ENCODE measurements around the gene NMT2. TPM values are rescaled to one million over a fixed set of nuclear protein-coding genes. Genes with fewer than 3 reads are reported as not detected.

Gene NMT2
- total and polyA plus RNA-seq, 2 of the 4 experiments (the other 2 are of a cell fraction) = 18.7 to 41.0 TPM

- Histone ChIP-seq H2BK5ac (ENCODE audit: low read depth, low read length, poor library complexity, severe bottlenecking) (no peak overlapping the region), H2AK9ac (replicated peaks; ENCODE audit: low read depth, low read length, poor library complexity) (no peak overlapping the region), H3K9me3 (ENCODE audit: control insufficient read depth, insufficient read depth, low read length) (no peaks in the 10 kb centered on the region), H3K4me2 (ENCODE audit: low read depth, low read length) (no peak overlapping the region), H2BK20ac (ENCODE audit: low read depth, low read length) (no peak overlapping the region), H3K4ac (ENCODE audit: low read depth, low read length) (no peak overlapping the region), H2BK120ac (ENCODE audit: low read depth, low read length) (no peak overlapping the region), H3K14ac (replicated peaks; ENCODE audit: low read depth, low read length) (no peak overlapping the region), H3K4me3 (ENCODE audit: insufficient read depth, low read depth, low read length) (no peak overlapping the region), H3K79me1 (ENCODE audit: low read depth in 1 of 2, low read length in 2 of 2) (peaks cover 53 to 66% of the 10 kb centered on the region in 2 experiments), H2AFZ (replicated peaks; ENCODE audit: low read length, poor library complexity) (no peak overlapping the region), H2BK15ac (ENCODE audit: low read depth, low read length) (no peak overlapping the region), H3K9me1 (ENCODE audit: insufficient read depth, low read length) (no peaks in the 10 kb centered on the region), H3K56ac (ENCODE audit: extremely low read depth, insufficient read depth, low read length) (no peak overlapping the region), H3K36me3 (ENCODE audit: control insufficient read depth, insufficient read depth, low read length) (no peaks in the 10 kb centered on the region; the same call in 1 of the 2 replicates), H3K18ac (ENCODE audit: low read depth, low read length) (no peak overlapping the region), H3K27ac (ENCODE audit: insufficient read depth, low read length) (no peak overlapping the region), H3K27me3 (ENCODE audit: control insufficient read depth, insufficient read depth, low read length) (no peaks in the 10 kb centered on the region), H3K23ac (ENCODE audit: low read depth, low read length) (no peak overlapping the region), H3K9ac (ENCODE audit: low read depth, low read length) (no peak overlapping the region), H4K20me1 (ENCODE audit: insufficient read depth, low read length) (peaks cover 13% of the 10 kb centered on the region; the same call in 1 of the 2 replicates), H4K5ac (ENCODE audit: low read depth, low read length) (no peak overlapping the region), H2AK5ac (ENCODE audit: low read depth, low read length) (no peak overlapping the region), H4K91ac (ENCODE audit: insufficient read depth, low read depth, low read length) (no peak overlapping the region), H4K8ac (ENCODE audit: low read depth in 2 of 2, low read length in 2 of 2) (no peak overlapping the region), H3K4me1 (ENCODE audit: control insufficient read depth, insufficient read depth, low read length) (no peaks in the 10 kb centered on the region)
- dilution Hi-C loops (cut with HindIII; ENCODE audit: low sequenced_read_pairs, unreplicated experiment) (no loop called here), intact Hi-C loops (cut with micrococcal nuclease) (no loop called here), in situ Hi-C loops (cut with MboI; ENCODE audit: low sequenced_read_pairs) (no loop called here)
- no peak for TF ChIP-seq NFE2L2 (IDR thresholded peaks at IDR 0.05; ENCODE audit: low read depth, low read length)
- TF ChIP-seq MAZ (IDR thresholded peaks at IDR 0.05; ENCODE audit: borderline replicate concordance, low read depth, low read length) = no peak
- no peak for TF ChIP-seq CHD1 (IDR thresholded peaks at IDR 0.05; ENCODE audit: low read depth, low read length)
- no peak for TF ChIP-seq RCOR1 (IDR thresholded peaks at IDR 0.05; ENCODE audit: insufficient replicate concordance, low read length)
- no peak for TF ChIP-seq POLR2A (IDR thresholded peaks at IDR 0.05; ENCODE audit: low read depth, low read length)
- TF ChIP-seq USF2 (IDR thresholded peaks at IDR 0.05; ENCODE audit: low read depth, low read length) = no peak
- TF ChIP-seq RFX5 (IDR thresholded peaks at IDR 0.05; ENCODE audit: low read depth, low read length) = no peak
- TF ChIP-seq BHLHE40 (IDR thresholded peaks at IDR 0.05; ENCODE audit: low read depth, low read length) = no peak
- no peak for TF ChIP-seq CEBPB (IDR thresholded peaks at IDR 0.05; ENCODE audit: low read depth, low read length)
- TF ChIP-seq FOS (IDR thresholded peaks at IDR 0.05; ENCODE audit: low read depth, low read length) = no peak
- TF ChIP-seq ELK1 (IDR thresholded peaks at IDR 0.05; ENCODE audit: borderline replicate concordance, low read depth, low read length) = no peak
- TF ChIP-seq MAFK (IDR thresholded peaks at IDR 0.05; ENCODE audit: low read depth, low read length) = no peak
- no peak for TF ChIP-seq SMC3 (IDR thresholded peaks at IDR 0.05; ENCODE audit: low read depth, low read length)
- no peak for TF ChIP-seq CTCF (conservative IDR thresholded peaks at IDR 0.05; ENCODE audit: low read depth, low read length)
- no peak for TF ChIP-seq RAD21 (IDR thresholded peaks at IDR 0.05; ENCODE audit: low read length)
- TF ChIP-seq MXI1 (IDR thresholded peaks at IDR 0.05; ENCODE audit: borderline replicate concordance, low read depth, low read length) = no peak
- POLR2A ChIA-PET (ENCODE audit: unreplicated experiment) = no interaction called here
- DNase-seq = no peak
- no peak for ATAC-seq (ENCODE audit: low read depth)
- BruUV-seq (replicated peaks) = no TSS peak
- CTCF ChIA-PET = no interaction called here
Observed at GRCh38 chr10:15152556-15152955, 15.9 kb downstream of the NMT2 start.
